HG02943 (cell line): ENCODE results near the gene SAE1.
A peak's percentile ranks its signal among the peaks of the same experiment; 100 is the strongest.

Source experiments
- ATAC-seq: cut with Tn5 transposase; IDR thresholded peaks from one replicate; pipeline ENCODE4 v1.9.1; 2021; ENCODE audit warnings: mild to moderate bottlenecking, low read depth, moderate library complexity; ENCODE audit not compliant: unreplicated experiment

Gene SAE1

DNA sequence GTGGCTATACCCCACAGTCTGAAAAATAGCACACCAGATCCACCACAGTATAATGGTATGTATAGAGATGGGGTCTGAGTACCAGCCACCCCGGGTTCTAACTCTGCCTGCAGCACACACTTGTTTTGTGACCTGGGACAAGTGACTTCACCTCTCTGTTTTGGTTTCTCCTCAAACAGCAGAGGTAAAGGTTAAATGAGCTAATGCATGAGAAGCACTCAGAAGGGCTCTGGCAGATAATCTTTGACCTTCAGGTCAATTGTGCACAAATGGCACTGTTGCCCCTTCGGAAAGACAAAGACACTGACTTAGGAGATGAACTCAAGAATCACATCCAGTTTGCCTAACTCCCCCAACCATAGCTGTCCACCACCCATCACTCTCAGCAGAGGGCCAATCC, 24.8 kb upstream of the SAE1 start:
- ATAC-seq: no peak

DNA sequence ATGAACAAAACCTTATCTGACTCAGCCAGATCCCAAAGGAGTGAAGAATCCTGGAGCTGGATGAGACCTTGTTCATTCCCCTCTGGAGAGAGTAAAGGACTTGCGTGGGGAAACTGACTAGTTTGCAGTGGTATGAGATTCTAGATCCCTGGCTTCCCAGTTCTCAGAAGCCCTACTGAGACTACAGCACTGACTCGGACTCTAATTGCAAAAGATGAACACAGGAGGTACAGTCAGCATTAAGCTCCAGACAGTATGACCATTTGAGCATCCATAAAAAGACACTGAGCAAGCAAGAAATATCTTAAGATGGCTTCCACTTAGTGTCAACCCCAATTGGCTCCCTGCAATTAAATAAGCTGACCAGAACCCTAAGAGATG, 23.8 kb upstream of the SAE1 start:
- no peak for ATAC-seq

DNA sequence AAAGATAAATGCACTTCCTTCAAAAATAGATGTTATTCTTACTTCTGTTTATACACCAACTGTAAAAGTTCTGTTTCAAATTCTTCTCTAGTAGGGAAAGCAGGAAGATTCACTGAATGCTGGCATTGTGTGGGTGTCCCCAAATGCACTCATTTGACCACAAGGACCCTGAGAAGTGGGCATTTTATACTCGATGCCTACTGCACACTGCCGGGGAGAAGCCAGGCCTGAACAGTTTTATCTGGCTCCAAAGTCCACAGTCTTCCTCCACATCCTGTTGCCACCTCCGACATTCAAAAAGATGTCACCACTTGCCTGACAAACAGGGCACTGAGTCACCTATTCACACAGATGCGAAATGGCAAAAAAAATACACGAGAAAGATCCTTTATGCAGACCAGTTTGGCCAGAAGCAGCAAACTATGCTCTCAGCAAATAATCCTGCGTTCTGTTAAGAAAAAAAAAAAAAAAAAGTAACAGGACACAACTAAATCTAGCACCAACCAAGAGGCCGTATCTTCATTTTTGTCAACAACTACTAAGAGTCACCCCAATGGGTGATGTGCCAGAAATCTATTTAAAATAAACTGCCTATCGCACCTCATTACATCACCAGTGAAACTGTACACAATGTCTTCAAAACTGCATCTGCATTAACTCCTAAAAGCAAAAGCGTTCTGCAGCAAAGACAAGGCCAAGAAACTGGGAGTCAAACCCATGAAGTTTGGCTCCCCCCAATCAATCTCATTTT, 23.3 kb upstream of the SAE1 start:
- ATAC-seq: no peak

DNA sequence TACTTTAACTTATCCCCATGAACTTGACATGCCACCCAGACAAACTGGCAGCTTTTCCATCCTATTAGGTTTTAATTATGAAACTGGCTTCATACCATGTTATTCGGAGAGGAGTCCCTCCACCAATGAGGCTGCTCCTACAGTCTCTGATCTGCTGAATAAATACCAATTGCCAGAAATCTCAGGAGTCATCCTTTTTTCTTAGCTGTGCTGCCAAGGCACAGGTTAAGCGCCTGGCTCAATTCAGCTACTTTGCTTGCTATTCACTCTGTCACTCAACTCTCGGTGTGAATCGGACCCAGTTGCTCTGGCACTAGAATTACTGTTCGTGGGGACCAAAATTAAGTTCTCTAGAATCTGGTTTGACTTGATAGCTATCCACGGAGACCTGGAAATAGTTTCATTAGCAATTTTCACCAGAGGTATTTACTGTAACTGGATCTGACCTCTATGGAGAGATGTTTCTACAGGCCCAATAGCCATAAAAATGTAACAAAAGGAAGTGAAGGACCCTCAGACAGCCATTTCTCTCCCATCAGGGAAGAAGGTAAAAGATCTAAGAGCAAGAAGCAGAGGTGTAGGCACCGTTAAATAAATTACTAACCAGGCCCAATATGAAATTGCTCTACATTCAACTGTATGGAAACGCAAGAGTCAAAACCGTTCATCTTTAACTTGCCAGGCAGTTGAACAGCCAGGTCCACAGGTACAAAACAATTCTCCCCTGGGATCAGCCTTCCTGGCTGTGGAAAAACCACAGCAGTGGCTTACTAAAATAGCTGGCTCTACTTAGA, 22.5 kb upstream of the SAE1 start:
- no peak for ATAC-seq

DNA sequence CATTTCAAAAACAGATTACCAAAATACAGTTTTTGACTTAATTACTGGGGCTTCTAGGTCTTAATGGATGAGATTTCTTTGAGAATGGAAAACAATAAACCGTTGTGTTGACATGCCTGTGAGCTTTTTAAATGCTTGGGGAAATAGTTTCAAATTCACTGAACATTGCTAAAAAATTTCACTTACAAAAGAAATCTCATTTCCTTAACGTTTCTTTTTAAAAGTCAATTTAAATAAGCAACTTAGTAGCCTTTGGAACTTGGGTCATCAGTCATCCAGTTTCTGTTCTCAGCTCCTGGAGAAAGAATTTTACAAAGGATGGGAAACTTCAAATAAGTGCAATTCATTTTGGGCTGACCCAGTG, 21.5 kb upstream of the SAE1 start:
- no peak for ATAC-seq

DNA sequence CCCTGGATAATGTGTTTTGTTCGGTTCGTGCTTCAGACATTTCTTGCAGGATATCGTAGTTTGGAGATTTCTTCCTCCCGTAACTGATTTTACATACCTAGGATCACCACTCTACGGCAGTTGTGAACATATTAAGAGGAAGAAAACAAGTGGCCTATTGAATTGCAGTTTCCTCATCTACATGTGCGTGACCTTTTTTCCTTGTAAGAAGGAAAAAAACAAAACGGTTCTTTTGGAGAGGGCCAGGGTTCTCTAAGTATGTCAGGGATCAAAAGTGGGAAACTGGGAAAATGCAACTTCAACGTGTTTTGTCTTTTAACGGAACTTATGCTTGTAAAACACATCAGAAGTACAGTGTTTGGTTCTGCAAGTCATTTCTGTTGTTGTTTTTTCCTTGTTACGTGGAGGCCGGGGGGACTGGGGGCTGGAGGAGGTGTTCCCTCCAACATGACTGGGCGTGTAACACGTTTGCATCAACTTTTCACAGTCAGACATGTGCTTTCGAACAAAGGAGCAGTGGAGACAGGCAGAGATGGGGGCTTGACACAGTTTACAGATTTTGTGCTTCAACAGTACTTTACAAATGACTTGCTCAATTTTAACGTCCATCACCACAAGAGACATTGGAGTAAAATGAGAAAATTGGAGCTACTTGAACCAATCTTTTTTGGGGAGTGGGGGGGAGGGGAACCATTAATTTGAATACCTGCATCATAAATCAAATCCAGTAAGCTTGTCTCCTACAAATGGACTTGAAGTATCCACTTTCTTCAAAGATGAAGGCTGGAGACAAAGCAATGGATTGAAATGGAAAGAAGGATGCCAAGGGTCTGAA, 20.9 kb upstream of the SAE1 start:
- ATAC-seq: no peak

DNA sequence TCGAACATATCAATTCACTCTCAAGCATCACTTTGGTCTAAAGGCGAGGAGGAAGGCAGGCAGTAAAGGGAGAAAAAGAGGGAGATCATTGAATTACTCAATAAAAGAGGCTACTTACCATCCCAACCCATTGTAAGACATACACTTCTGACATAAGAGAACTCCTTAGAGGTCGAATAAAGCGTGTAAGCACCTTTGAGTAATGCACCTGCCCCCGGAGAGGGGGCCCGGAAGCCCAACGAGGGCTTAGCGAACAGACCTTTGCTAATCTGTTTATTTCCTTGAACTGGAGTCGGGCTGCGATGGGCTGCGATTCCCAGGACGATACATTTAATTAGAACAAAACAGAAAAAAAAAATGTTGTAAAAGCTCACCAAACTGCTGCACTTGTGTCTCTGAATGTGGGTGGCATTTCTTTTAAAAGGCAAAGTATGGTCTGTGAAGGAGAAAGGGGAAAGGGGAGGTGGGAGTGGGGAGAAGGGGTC, 20.1 kb upstream of the SAE1 start:
- ATAC-seq: no peak

DNA sequence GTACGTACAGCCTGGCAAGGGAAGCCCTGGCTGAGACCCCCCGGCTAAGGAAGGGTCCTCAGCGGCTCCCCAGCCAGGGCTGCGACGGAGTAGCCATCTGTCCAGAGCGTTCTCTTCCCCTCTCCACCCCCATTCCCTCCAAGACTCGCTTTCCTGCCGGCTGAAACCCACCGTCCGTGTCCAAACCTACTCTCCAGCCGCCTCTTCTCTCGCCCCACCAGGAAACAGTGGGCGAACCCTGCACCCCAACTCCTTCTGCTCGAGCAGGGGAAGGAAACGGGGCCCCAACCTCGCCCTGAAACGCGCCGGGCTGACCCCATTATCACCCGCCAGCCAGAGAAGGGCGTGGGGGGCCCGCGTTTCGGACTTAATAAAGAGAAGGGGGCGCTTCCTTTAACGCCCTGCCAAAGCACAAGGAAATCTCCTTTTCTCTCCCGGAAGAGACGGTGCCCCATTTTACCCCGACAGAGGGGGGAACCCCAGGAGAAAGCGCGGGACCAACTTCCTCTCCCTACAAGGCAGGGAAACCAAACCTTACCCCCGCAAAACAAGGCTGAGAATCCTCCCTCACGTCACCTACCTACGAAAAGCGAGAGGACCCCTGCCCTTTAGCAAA, 19.5 kb upstream of the SAE1 start:
- ATAC-seq: no peak

DNA sequence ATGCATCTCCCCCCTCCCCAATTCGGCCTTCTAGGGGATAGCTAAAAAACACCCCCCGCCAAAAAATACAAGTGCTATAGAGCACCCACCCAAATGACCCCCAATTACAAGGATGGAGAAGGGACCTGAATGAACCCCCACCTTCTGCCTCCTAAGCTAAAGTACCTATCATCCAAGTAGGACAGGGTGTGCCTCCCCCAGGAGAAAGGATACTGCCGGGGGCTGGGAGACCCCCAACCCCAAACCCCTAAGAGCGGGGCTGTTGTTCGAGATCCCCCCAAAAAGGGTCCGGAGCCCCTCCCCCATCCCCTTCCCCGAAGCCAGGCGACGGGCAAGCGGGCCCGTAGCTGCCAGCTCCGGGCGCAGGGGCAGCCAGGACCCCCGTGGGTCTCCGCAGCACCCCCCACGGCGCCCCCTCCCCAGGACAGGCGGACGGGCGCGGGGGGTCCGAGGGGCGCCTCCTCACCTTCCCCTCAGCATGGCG, 18.9 kb upstream of the SAE1 start:
- no peak for ATAC-seq

DNA sequence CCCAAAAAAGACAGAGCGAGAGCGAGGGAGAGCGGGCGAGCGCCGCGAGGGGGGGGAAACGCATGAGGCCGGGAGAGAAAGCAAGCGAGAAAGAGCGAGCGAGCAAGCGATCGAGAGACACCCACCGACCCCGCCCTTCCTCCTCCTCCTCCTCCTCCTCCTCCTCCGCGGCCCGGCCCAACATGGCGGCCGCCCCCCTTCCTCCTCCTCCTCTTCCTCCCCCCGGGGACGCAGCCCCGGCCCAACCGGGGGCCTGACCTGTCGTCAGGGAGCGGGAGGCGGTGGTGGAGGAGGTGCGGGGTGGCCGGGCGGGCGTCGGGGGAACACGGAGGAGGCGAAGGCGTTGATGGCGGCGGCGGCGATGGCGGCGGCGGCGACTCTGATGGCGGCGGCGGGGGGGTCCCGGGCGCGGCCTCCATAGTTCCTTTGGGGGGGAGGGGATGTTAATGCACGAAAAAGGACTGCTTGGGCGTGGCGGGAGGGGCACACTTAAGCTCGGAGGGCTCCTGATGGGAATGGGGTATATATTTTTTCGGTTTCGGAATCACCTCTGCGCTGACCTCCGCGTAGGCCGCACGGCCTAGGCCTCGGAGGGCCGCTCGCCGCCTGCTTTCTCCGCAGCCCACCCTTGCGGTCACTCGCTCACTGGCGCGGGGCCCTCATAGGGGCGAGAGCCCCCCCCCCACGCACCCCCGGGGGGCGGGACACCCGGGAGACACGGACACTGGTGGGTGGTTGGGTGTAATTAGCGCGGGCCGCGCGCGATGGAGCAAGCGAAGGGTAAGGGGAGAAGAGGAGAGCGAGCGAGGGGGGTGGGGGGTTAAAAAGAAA, 18.3 kb upstream of the SAE1 start:
- peak; percentile 24 for ATAC-seq

DNA sequence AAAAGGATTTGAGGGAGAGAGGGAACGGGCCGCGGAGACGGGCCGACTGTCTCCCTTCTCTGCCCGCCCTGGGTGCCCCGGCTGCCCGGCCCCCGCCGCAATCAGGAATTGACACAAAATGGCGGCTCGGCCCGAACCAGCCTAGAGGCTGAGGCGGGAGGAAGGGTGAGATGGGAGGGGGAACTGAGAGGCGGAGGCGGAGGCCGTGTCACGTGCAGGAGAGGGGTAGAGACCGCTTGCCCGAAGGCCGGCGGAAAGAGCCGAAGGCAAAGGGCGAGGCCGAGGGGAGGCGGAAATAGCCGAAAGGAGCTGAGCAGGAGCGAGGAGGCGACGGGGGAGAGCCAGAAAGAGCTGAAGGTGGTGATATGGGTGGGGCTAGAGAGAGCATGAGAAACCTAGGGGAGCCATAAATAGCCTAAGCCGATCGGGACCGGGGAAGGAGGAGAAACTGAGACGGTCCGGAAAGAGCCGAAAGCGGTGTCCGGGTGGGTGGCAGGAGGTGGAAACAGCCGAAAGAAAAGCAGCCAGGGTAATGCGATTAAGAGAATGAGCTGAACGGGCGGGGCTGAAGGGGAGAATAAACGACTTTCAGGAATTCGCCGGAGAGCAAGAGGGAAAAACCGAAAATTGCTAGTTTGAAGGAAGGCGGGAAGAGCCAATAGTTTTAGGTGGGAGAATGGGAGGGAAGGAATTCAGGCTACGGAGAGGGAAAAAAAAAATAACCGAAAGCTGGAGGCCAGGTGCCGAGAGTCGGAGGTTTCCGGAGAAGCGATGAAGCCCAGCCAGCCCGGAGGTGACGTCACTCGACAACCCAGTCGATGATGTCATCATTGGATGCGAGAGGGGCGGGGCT, 17.4 kb upstream of the SAE1 start, which contains the start of gene ZC3H4:
TSS of gene ZC3H4 (minus strand) at position 780 of the 853 bp plus-strand sequence. CDS start 1,192 bp downstream, outside the sequence.
- peak; percentile 76 for ATAC-seq

DNA sequence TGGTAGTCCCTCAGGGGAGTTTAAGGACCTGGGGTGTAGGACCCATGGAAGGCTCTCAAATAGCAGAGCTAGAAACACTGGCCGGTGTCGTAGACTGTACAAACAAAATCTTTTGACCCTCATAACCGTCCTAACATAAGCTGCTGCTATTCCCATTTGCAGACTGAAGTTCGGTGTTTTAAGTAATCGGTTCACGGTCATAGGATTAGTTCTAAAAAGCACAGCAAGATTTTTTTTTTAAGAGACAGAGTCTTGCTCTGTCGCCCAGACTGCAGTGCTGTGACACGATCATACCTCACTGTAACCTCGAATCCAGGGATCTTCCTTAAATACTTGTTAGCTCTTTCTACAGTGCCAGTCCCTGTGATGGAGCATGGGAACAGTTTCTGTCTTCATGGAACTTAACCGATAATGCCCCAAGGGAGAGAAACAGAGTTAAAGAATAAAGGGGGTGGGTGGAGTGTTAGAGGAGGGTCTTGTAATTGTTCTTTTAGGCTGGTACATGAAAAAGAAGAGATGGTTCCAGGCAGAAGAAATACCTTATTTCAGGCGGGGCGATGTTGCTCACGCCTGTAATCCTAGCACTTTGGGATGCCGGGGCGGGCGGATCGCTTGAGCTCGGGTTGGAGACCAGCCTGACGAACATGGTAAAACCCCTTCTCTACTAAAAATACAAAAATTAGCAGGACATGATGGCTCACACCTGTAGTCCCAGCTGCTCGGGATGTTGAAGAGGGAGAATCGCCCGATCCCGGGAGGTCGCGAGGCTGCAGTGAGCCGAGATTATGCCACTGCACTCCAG, 16.6 kb upstream of the SAE1 start:
- ATAC-seq: no peak

DNA sequence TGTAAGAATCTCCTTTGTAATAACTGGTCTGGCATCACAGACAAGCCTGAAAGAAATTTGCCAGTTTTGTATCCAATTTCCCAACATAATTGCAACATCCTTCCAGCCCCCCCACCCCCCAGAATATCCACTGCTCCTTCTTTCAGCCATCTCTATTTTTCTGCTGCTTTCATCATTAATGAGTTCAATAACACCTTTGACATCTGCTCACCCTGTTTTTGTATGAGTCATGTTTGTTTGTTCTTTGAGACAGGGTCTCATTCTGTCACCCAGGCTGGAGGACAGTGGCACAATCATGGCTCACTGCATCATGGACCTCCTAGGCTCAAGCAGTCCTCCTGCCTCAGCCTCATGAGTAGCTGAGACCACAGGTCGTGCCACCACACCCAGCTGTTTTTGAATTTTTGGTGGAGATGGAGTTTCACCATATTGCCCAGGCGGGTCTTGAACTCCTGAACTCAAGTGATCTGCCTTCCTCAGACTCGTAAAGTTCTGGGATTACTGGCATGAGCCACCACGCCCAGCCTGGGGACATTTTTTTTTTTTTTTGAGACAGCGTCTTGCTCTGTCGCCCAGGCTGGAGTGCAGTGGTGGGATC, 10.1 kb upstream of the SAE1 start:
- ATAC-seq: no peak

DNA sequence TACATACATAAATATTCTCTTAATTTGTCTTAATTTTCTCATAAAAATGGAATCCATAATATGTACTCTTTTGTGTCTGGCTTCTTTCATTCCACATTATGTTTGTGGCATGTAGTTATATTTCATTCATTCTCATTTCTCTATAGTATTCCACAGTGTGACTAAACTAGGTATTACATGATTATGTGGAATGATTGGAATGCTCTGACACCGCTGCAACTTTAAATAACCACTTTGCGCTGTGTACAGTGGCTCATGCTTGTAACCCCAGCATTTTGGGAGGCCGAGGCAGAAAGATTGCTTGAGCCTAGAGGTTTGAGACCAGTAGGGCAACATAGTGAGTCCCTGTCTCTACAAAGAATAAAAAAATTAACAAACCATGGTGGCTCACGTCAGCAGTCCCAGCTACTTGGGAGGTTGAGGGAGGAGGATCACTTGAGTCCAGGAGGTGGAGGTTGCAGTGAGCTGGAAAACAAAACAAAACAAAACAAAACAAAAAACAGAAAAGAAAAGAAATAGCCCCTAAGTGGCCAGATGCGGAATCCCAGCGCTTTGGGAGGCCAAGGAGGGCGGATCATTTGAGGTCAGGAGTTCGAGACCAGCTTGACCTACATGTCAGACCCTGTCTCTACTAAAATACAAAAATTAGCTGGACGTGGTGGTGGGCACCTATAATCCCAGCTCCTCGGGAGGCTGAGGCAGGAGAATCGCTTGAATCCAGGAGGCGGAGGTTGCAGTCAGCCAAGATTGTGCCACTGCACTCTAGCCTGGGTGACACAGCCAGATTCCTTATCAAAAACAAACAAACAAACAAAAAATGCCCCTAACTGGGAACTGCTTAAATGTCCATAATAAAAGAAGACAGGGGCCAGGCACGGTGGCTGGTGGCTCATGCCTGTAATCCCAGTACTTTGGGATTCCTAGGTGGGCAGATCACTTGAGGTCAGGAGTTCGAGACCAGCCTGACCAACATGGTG, 8.0 kb upstream of the SAE1 start:
- no peak for ATAC-seq

DNA sequence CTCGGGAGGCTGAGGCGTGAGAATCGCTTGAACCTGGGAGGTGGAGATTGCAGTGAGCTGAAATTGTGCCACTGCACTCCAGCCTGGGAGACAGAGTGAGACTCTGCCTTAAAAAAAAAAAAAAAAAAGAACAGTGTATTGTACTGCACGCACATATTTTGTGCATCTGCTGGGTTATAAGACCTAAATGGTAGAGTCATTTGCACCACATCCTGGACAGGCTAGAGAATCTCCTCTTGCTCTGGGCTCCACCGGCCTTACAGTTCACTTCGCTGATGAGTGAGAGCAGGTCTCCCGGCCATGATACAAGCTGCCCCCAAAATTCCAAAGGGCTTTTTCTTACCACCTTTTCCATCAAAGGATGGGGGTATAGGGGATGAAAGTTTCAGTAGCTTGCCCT, 7.2 kb upstream of the SAE1 start:
- no peak for ATAC-seq

DNA sequence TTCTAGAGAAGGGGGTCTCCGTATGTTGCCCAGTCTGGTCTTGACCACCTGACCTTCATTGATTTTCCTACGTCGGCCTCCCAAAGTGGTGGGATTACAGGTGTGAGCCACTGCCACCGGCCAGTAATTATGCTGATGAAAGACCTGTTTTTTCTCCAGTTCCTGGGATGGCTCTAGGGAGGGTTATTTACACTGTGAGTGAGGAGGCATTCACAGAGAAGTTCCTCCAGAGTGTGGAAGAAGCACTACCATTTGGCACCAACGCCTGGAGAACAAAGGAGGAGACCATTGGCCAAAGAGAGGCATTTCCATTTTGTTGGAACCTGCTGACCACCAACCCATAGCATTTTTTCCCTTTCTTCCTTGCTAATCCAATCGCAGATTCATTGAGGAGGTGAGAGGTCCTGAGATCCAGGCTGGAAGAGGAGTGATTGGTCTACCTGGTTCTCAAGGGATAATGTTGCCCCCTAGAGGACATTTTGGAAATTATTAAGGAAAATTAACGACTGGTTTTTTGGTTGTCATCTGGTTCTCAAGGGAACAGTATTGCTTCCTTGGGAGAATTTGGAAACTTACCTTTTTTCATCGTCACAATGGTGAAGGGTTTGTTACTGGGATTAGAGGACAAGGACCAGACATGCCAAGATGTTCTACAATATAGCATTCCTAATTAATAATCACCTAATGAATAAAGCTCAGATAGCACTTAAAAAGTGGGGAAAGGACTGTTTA, 5.5 kb upstream of the SAE1 start:
- ATAC-seq: no peak
